Thoracic aorta (tissue), 2 donors: Measurements from ENCODE around the gene DAB2. TPM values are rescaled to one million over a fixed set of nuclear protein-coding genes. Genes with fewer than 3 reads are reported as not detected.

Experiments
- ATAC-seq: fragments of 150-250 bp; one replicate; pipeline ENCODE4 v1.8.0; 2017; ENCODE audit warnings: low read depth; ENCODE audit not compliant: insufficient number of reproducible peaks, low FRiP score
- DNase-seq: peaks from one replicate; pipeline ENCODE4 v3.0.0-alpha.2; 2020; ENCODE audit warnings: low spot score
- H3K27ac ChIP-seq, 2 donors: fragments of 200-600 bp; sonication (generic); 1 replicate in 1 of 2; 2 replicates in 1 of 2; pipeline ENCODE4 v1.5.1; 2016; ENCODE audit warnings: mild to moderate bottlenecking in 2 of 2, moderate library complexity in 2 of 2
- H3K27me3 ChIP-seq: fragments of 200-600 bp; sonication (generic); replicated peaks from 2 replicates; pipeline ENCODE4 v1.6.0; 2016; ENCODE audit warnings: mild to moderate bottlenecking; ENCODE audit not compliant: insufficient read depth
- H3K36me3 ChIP-seq: fragments of 200-600 bp; sonication (generic); one replicate; pipeline ENCODE4 v1.5.1; 2016
- H3K4me1 ChIP-seq, 2 donors: fragments of 200-600 bp; sonication (generic); 1 replicate in 1 of 2; 2 replicates in 1 of 2; pipeline versions ENCODE4 v1.5.1 to v1.6.0; 2016; ENCODE audit warnings: low read depth in 2 of 2, mild to moderate bottlenecking in 1 of 2; ENCODE audit not compliant: control insufficient read depth in 1 of 2
- H3K4me3 ChIP-seq: fragments of 200-600 bp; sonication (generic); 2 replicates; pipeline ENCODE4 v1.5.1; 2016; ENCODE audit warnings: mild to moderate bottlenecking
- H3K9me3 ChIP-seq: fragments of 200-600 bp; sonication (generic); 2 replicates; pipeline ENCODE4 v1.5.1; 2016
- total RNA-seq, 2 donors: library from RNA; depleted of rRNA; stranded (reverse); fragments of >200 nt; gene quantifications; one replicate each; pipeline versions ENCODE4 v1.1.0 to v1.2.3, GENCODE V29; 2016
- TF ChIP-seq, protein P1 (sequence below): fragments of 200-600 bp; sonication (generic); IDR thresholded peaks from one replicate; pipeline ENCODE4 v1.5.1; 2019; ENCODE audit warnings: antibody characterized with exemption

DAB2 gene
- total RNA-seq, 2 donors from 2014 or later, result 162 to 187 TPM

DNA sequence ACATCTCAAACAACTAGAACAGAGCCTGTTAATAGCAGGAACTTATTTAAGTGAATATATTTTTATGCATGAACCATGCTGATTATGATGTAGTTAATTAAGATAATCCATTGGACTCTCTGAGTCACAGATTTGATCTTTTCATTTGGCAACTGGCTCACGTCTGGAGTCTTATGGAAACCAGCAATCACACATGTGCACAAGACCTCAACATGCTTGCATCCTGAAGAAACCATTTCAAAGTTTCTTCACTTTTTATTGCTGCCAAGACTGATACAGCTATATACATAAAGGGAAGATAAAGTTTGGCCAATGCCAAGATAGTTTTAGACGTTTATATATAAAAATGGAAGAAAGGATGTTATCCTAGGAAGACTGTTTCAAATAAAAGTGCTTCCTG lies 47.2 kb downstream of the DAB2 start:
- DNase-seq (no peak), ATAC-seq (no peak)
- Histone ChIP-seq H3K27ac (no peak overlapping the region), H3K4me3 (no peak overlapping the region), H3K36me3 (peaks cover 33% of the 10 kb centered on the region), H3K27me3 (no peaks in the 10 kb centered on the region), H3K9me3 (no peaks in the 10 kb centered on the region), H3K4me1 (no peaks in the 10 kb centered on the region)
- TF ChIP-seq, protein P1, sequence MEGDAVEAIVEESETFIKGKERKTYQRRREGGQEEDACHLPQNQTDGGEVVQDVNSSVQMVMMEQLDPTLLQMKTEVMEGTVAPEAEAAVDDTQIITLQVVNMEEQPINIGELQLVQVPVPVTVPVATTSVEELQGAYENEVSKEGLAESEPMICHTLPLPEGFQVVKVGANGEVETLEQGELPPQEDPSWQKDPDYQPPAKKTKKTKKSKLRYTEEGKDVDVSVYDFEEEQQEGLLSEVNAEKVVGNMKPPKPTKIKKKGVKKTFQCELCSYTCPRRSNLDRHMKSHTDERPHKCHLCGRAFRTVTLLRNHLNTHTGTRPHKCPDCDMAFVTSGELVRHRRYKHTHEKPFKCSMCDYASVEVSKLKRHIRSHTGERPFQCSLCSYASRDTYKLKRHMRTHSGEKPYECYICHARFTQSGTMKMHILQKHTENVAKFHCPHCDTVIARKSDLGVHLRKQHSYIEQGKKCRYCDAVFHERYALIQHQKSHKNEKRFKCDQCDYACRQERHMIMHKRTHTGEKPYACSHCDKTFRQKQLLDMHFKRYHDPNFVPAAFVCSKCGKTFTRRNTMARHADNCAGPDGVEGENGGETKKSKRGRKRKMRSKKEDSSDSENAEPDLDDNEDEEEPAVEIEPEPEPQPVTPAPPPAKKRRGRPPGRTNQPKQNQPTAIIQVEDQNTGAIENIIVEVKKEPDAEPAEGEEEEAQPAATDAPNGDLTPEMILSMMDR, result no peak

DNA sequence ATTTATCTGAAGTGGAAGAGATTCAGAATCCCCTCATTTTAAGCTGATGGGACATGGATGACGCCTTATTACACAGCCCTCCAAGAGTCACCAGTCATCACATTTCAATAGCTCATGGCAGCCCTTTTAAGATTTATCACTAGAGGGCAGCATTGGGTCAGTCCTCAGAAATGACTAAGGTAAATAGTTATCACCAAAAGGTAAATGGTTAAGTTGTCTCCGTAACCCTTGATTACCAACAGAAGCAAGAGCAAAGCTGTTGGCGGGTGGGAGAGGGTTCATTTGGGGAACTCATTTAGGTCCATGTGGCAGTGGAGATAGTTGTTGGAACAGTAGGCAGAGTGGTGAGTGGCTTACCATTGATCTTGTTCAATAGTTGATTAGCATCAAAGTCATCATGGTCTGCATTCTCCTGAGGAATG lies 48.5 kb downstream of the DAB2 start:
- DNase-seq (no peak), ATAC-seq (no peak)
- H3K27ac ChIP-seq, result no peak overlapping the region
- peaks cover 31% of the 10 kb centered on the region for H3K36me3 ChIP-seq
- no peaks in the 10 kb centered on the region for H3K27me3 ChIP-seq
- TF ChIP-seq, protein P1, result peak; percentile 68
- H3K4me1 ChIP-seq, result no peaks in the 10 kb centered on the region
- no peaks in the 10 kb centered on the region for H3K9me3 ChIP-seq
- no peak overlapping the region for H3K4me3 ChIP-seq

DNA sequence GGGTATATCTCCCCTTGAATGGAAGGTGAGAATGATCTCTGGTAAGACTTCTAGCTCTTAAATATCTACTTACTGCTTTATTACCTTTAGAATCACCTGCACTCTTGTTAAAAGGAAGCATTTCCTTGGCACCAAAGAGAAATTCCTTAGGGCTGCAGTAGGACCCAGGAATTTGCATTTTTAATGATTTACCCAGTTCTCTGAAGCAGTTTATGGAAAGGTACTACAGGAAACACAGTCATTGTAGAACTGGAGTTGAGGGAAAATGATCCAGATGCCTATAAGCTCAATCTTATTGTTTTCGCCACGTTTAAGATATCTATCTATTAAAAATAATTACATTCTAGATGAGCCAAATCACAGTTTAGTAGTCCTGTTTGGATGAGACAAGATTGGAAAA lies 51.0 kb downstream of the DAB2 start:
- ATAC-seq, result no peak
- DNase-seq, result no peak
- no peak overlapping the region for H3K27ac ChIP-seq
- H3K4me1 ChIP-seq, result no peaks in the 10 kb centered on the region
- no peak overlapping the region for H3K4me3 ChIP-seq
- TF ChIP-seq, protein P1, result no peak
- H3K9me3 ChIP-seq, result no peaks in the 10 kb centered on the region
- H3K36me3 ChIP-seq, result peaks cover 29% of the 10 kb centered on the region
- H3K27me3 ChIP-seq, result no peaks in the 10 kb centered on the region

DNA sequence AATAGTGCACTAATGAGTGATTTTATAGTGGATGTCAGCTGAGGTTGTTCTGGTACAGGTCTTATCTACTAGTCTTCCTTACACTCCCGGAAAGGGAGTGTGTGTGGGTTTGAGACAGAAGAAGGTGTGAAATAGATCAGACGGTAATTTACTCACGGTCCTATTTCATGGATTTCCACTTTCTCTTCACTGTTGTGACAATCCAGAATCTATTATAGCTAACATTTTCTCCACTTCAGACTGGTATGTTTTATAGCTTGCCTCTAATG lies 53.5 kb downstream of the DAB2 start:
- H3K27ac ChIP-seq, result no peak overlapping the region
- H3K4me1 ChIP-seq, result no peaks in the 10 kb centered on the region
- no peak overlapping the region for H3K4me3 ChIP-seq
- DNase-seq (no peak), ATAC-seq (no peak)
- TF ChIP-seq, protein P1, result no peak
- peaks cover 24% of the 10 kb centered on the region for H3K36me3 ChIP-seq
- H3K9me3 ChIP-seq, result no peaks in the 10 kb centered on the region
- no peaks in the 10 kb centered on the region for H3K27me3 ChIP-seq

DNA sequence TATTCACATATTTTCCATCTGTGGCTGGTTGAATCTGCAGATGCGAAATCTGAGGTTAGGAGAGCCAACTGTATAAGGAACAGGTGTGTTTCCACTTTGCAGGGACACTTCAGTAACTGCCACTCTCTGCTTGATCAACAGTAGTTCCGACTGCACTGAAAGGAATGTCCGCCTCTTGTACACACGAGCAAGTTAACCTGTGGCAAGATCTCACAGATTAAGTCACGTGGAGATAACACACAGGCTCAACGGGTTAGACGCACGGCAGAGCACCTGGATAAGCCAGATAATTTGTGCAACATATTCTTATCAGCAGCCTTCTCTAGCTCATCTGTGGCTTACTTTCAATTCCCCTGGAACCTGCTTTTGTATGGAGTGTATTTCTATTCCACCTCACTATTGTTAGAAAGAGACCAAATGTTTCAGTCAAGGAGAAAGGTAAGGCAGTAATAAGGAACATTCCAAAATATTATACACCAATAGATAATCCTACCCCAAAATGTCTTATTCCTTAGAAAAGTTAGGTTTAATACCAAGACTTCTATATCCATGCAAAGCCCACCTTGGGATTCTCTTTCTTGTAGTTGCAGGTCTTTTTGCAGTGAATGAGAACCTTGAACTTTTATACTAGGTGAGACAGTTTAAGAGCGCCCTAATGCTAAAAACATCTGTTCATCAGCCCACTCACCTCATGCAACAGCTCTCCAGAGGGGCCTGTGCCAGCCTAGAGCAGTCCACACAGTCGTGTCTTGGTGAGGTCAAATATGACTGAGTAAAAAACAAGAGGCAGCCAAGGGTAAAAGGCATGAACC lies 54.0 kb downstream of the DAB2 start:
- no peak overlapping the region for H3K4me3 ChIP-seq
- H3K27ac ChIP-seq, result no peak overlapping the region
- peaks cover 24% of the 10 kb centered on the region for H3K36me3 ChIP-seq
- ATAC-seq, result no peak
- H3K27me3 ChIP-seq, result no peaks in the 10 kb centered on the region
- no peak for DNase-seq
- no peaks in the 10 kb centered on the region for H3K9me3 ChIP-seq
- TF ChIP-seq, protein P1, result no peak
- H3K4me1 ChIP-seq, result no peaks in the 10 kb centered on the region
